Esophagus mucosa (tissue), 1 donor: ENCODE measurements around the gene CYB5RL. TPM values are rescaled to one million over a fixed set of nuclear protein-coding genes. Genes with fewer than 3 reads are reported as not detected.

Source experiments
- ATAC-seq: fragments of 200-7000 bp; cut with Tn5 transposase; one replicate; pipeline ENCODE4 v1.9.1; 2020
- total RNA-seq: library from RNA; stranded (reverse); gene quantifications from one replicate; pipeline ENCODE4 v1.2.4, GENCODE V29; 2023
- donor health status: DM: yes; HTN: yes; CAD: no.

CYB5RL gene
- total RNA-seq, 1 donor from 2014 or later, result 2.9 TPM

DNA sequence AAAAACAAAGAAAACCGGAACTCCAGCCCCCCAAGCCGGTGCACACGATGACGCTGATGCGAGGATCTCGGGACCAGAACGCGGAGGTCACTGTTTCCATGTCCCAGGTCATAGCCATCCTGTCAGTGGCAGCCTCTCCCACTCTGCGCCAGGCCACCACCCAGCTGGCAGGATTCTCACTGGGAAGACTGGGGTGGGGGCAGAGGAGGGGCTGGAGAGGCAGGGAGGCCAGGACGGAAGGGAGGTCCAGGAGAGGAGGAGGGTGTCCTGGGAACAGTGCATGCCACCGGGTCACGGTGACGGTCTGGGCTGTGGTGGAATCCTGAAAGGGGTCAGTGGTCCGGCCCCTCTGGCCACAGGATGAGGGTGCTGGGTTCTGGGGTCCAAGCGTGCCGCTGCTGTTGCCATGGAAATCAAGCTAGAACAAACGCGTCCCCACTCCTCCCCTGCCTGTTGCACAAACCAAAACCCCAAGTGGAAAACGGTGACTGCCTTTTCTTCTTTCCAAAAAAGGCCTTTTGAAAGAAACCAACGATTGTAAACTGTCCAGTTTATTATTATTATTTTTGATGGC lies 26.2 kb upstream of the CYB5RL start:
- no peak for ATAC-seq

DNA sequence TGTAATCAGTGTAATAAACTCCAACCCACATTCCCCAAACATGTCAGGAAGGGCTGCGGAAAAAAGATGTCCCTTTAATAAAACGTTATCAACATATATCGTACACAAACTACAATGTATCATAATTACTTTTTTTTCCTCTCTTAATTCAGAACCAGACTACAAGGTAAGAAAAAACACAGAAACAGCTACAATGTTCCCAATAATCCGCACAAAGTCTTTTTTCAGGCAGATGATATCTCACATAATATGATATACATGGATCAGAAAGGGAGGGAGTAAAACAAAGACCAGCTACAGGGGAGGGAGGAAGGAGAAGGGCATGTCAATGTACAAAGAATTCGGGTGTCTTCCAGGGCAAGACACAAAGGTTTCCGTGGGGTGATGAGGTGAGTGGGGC lies 25.5 kb upstream of the CYB5RL start:
- ATAC-seq, result no peak

DNA sequence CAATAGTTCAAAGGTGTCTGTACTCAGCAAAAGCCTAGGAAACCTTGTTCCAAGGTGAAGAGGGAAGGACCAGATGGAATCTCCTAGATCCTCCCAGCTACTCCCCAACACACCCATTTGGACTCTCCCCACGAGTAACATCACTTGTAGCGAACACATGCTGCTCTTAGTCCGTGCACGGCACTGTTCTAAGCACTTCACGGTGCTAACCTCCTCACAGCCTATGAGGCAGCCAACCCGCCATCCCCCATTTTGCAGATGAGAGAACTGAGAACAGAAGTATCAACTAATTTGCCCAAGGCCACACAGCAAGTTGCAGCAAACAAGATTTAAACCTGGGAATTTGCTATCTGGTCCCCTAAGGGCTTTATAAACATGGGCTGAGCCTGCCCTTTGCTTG lies 24.4 kb upstream of the CYB5RL start:
- ATAC-seq, result no peak

DNA sequence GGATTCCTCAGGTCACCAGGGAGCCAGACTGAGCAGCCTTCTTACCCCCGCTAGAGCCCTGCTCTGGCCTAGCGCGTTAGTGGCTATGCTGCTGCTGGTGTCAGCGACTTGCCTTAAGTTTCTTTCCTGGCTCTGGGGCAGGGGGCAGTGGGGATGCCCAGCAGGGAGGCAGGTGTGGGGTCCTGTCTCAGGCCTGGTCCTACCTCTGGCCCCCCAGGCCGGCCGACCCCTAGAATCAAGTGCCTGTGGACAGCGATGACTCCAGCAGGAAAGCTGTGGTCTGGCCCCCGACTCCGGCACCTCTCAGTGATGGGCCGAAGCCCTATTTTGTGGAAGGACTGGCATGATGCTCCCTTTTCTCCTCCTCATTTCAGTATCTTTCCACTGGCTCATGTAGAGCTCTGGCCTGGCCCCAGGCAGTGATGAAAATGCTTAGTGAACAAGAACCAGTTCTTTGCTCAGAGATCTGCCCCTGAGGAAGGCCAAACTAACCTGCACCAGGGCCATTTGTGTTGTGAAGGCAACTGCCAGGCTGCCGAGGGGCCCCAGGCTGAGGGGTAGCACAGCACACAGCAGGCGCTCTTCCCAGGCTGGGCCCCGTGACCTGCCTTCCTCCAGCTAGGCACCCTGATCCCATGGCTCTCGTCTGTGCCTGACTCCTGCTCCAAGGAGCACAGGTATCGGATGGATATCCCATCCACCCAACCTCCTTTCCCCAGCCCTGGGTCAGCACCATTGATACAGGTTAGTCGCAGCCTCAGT lies 23.8 kb upstream of the CYB5RL start:
- ATAC-seq, result no peak

DNA sequence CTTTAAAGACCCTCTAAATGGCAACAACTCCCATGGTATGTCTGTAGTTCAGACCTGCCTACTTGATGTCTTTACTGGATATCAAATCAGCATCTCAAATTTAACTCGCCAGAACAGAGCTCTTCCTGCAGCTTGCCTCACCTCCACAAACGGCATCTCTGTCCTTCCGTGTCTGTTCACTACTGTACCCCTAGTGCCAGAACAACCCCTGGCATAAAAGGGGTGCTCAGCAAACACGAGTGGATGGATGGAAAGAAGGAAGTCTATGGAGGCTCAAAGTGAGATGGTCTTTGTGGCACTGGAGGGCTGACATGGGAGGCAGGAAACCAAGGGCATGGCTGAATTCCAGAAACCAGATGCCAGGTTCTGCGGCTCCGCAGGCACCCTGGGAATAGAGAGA lies 22.9 kb upstream of the CYB5RL start:
- no peak for ATAC-seq

DNA sequence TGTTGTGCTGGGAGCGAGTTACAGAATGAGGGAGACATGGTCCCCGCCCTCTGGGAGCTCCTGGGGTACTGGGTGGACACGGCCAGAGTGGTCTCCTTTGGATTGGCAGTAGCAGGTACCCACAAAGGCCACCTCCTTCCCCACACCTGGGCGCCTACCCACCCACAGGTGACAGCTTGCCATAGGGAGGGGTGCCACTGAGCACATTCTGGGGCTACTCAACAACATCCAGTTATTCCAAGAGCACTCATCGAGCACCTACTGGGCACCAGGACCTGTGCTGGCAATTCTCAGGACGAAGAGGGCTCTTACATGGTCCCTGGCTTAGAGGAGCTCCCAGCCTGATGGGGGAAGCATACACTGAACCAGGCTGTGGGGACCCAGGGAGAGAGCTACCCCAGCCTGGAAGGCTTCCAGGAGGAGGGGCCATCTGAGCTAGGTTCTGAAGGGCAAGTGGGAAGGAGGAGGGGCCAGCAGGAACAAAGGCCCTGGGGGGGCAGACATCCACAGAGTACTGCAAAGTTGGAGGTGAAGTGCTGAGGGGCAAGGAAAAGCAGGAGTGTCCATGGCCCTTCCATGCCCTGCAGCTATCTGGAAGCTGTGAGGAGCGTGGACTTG lies 22.1 kb upstream of the CYB5RL start:
- no peak for ATAC-seq

DNA sequence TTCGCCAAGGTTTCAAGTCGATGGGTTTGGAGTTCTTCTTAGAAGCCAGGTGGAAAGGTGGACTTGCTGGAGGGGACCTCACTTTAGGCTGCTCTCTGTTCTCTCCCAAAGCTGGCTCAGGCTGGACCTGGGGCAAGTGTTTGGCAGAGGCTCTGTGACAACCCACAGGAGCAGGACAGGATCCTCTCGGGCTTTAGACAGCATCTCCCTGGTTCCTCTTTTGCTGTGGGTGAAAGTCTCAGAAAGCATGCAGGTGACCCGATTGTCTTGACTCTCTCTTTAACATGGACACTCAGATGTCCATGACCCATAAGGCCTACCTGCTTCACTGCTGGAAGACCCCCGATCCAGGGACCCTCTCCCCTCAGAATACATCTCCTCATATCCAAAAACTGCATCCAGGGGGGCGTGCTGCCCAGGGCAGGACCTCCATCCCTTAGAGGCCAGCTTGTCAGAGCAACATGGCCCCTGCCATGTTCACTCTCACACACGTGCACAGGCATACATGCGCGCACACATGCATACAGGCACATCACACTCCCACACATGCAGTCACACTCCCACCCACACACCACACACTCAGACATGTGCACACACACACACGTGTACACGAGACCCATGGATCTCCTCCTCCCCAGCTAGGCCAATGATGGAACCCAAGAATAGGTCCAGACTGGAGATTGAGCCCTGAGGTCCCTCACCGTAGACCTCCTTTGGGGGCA lies 21.4 kb upstream of the CYB5RL start:
- ATAC-seq, result no peak

DNA sequence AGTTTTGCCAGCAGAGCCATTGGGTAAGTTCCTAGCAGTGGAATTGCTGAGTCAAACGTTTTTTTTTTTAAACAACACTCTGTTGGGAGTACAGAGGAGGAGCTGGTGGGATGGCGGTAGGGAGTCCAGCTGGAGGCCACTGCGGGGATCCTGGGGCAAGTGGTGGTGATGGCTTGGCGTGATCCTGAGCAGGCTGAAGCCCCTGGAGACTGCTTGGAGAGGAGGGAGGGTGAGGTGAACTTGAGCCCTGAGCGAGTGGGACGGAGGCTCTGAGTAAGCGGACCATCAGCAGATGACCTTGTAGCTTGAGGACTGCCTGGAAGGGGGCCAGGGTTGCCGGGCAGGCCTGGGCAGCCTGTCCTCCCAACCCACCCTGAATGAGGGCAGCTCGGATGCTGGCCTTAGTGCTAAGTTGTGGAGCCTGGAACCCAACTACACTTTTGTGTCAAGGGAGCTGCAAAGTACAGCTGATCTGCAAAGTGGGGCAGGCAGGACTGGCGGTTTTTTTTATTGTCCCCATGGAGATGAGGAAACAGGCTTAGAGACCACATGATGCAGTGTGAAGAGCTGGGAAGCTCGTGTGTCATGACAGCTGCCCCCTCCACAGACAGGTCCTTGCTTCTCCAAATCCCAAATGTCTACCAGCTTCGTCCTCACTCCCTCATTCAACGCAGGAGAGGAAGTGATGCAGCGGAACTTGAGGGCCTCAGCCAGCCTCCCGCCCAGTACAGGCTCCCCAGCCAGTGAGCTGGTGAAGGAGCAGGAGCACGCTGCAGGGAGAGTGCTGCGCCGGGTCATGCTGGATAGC lies 20.4 kb upstream of the CYB5RL start:
- peak; percentile 6 for ATAC-seq

DNA sequence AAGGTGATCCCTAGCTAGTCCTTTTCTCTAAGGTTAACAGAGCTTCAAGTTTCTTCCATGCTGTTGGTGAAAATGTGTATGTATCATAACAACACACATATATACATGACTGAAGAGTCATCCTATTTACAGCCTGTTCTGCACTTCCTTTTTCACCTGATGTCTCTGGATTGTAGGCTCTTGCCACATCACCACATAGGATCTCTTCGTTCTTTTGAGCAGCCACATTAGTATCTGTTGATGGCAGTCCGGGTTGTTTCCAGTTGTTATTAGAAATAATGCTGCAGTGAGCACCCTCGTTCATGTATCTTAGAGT lies 19.8 kb upstream of the CYB5RL start:
- ATAC-seq, result no peak

DNA sequence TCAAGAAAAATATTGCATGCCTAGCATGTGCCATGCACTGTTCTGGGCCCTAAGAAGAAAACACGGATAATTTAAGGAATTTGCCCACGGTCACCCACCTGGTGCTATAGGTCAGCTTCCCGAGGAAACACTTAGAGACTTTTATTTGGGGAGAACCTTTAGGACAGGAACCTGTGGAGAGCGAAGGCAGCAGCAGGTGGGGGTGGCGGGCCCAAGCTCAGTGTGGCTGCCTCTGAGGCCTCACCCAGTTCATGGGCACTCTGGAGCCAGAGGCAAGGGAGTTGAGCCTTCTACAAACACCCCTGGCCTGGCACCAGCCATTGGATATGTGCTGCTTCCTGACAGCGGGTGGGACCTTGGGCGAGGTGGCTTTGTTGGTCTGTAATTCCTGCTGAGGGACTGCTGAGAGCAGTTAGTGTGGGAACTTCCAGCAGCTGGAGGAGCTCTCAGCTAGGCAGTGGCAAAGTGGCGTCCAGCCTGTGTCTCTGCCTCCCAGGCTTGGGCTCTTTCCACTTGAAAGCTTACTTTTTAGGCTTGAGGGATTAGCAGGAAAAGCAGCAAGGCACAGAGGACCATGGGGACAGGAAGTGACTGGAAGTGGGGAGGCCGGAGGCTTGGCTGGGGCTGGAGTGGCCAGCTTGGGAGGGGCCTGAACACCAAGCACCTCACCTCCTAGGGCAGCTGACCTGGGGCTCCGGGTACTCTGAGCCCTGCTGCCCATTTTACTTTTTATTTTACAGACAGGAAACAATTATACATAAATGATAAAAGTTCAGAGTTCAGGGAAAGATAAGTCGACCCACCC lies 19.3 kb upstream of the CYB5RL start:
- ATAC-seq, result peak; percentile 37

DNA sequence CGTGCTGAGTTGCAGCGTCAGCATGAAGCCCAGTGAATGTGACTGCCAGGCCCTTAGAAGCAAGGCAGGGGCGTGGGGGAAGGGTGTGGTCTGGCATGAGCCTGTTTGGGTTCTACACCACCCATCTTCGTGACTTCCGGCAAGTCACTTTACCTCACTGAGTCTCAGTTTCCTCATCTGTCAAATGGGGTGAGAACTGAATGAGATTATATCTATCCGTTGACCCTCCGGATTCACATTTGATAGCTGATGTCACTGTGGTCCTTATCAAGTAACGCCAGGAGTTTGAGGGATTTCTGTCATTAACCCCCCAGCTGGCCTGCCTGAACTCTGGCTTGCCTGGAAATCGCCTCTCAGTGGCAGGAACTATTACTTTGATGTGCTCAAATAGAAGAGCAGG lies 15.7 kb upstream of the CYB5RL start:
- no peak for ATAC-seq

DNA sequence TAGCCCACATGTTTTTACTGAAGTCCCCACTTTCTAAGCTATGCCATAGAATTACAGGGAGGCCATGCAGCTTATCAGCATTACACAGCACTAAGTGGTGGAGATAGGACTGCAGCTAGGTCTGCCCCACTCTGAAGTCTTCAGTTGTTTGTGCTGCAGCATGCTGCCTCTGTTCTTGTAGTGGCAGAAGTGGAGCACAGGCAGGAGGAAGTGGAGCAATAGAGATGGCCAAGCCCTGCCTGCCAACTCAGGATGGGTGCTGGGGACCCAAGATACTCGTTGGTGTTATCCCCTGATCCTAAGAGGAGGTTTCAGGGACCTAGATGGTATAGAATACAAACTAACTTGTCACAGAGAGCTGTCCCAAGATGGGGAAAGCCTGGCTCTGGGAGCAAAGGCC lies 13.0 kb upstream of the CYB5RL start:
- no peak for ATAC-seq

DNA sequence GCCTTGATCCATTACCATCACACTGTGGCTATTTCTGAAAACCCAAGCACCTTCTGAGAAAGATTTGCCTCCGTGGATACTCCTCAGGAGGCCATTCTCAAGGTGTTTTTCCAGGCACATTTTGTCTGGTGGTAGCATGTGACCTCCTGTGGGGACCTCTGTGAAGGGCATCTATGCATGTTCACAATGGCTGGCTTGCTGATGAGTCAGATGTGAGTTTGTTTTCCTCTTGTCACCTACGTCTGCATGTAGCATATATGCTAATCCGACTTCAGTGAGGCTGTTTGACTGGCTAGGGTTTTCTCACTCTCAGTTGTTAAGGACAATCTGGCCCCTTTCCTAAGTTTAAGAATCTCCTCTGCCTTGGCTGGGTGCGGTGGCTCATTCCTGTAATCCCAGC lies 8.1 kb upstream of the CYB5RL start:
- ATAC-seq, result peak; percentile 37

DNA sequence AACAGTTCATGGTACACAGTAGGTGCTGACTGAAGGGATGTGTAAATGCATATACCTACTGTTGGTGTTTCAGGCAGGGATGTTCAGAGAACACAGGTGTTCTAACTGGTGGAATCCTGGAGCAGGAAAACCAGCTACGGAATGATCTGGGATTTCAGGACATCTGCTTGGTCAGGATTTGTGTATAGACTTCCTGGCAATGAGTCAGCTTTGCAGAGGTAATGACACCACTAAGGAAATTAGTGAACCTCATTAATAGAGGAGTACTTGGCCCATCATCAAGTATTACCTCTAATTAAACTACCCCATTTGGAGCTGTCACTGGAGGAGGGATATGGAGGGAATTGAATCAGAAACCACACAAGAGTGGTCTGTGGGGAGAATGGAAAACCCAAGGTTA lies 7.5 kb upstream of the CYB5RL start:
- ATAC-seq, result no peak

DNA sequence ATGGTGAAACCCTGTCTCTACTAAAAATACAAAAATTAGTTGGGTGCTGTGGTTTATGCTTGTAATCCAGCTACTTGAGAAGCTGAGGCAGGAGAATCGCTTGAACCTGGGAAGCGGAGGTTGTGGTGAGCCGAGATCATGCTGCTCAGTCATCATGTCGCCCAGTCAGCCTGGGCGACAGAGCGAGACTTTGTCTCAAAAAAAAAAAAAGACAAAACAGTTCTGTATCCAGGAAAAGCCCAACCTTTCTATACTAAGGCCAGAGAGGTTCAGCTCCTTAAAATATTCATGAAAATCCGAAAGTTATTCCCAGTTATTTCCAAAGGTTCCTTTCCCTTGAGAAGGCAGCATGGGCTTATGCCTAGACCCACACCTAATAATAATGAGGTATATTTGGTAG lies 4.4 kb upstream of the CYB5RL start:
- no peak for ATAC-seq

DNA sequence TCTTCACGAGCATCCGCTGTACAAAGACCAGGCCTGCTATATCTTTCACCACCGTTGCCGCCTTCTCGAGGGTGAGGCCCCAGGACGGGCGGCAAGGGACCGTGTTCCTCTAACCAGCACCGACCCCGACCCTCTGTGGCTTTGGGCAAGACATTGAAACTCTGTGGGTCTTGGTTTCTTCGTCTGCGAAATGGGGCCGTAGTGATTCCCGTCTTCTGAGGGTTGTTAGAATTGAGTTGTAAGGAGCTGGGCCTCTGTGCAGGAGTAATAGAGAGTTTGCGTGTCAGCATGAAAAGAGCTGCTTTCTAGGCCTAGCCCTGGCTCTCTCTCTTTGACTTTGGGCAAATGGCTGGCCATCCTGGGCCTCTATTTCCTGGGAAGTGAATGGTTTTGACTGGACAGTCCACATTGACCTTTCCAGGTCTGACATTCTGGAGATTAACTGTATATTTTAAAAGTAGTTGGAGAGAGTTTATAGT lies 728 bp upstream of the CYB5RL start:
- ATAC-seq, result peak; percentile 22

DNA sequence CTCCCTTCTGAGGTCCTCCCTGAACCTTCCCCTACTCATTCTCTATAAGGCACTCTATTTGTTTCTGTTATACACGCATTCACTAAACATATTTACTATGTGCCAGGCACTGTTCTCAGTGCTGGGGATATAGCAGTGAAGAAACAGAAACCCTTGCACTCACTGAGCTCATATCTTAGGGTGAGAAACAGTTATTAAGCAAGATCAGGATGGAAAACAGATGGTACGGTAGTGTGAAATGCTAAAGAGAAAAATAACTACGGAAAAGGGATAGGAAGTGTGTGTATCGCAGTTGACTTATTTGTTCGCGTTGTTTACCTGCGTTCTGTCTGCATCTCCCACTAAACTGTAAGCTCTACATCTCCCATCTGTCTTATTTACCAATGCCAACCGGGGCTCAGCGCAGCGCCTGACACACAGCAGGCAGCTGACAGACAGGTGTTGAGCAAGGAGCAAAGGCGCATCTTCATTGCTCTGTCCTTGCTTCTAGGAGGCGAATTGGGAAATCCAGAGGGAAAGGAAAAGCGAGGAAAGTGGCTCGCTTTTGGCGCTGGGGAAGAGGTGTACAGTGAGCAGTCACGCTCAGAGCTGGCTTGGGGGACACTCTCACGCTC lies 572 bp downstream of the CYB5RL start:
- ATAC-seq, result peak; percentile 3

DNA sequence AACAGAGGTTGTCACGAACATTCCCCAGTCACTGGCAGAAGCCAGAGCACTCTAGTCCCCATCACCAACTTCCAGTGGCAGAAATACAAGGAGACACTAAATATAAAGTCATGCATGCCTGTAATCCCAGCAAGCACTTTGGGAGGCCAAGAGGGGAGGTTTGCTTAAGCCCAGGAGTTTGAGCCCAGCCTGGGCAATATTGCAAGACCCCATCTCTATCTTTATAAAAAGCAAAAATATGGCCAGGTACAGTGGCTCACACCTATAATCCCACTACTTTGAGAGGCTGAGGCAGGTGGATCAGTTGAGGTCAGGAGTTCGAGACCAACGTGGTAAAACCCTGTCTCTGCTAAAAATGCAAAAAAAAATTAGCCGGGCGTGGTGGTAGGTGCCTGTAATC lies 6.4 kb downstream of the CYB5RL start:
- ATAC-seq, result no peak

DNA sequence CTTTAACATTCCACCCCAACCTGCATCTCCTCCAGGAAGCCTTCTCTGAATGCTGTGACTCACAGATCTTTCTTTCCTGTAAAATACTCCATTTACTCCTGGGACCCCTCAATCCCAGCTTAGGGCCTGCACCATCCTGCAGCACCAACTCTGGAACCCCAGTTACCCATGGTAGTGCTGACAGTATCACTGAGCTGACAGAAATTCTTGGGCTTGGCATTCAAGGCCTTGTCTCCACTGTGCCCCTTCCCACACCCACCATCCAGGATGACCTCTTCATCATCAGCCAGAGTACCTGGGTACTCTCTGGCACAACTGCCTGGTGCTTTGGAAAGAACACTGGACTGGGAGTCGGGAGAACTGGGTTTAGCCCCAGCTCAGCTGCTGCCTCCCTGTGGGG lies 8.3 kb downstream of the CYB5RL start:
- no peak for ATAC-seq

DNA sequence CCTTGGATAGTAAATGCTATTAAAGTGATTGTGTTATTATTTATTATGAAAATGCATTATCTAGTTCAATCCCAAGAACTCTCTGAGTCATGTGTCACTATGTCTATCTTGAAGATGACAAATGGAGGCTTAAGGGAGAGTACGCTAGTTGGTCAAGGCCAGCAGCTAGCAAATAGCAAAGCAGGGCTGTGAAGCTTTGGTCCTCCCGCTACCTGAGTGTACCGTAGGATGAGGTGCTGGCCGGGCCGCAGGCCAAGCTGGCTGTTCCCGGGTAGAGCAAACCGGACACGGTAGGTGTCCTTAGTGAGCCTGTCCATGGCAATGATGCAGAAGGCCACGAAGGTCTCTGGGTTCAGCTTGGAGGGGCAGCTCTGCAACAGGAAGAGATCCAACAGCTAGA lies 9.3 kb downstream of the CYB5RL start:
- no peak for ATAC-seq

DNA sequence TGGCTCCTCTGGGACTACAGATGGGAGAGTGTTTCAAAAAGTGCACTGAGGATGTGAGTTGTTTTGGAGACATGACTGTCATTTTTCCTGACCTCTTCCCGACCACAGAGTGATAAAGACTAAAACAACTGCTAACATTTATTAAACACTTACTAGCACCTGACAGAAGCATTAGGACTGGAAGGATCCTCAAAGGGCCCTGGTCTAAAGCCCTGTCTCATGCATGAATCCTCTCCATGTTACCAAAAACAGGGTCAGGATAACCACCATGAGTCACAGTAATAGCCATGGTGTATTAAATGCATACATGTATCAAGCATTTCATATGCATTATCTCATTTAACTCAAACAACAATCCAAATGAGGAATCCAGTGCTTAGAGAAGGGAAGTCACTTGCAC lies 11.5 kb downstream of the CYB5RL start:
- no peak for ATAC-seq
